Neuron (in vitro differentiated cells): ENCODE measurements around the gene LY86.
"Not testable (repeated sequence)": the region's sequence is repeated elsewhere in the genome, so short reads cannot be mapped to it uniquely, and the experiment has no call there.

Experiments
- H2AFZ ChIP-seq: one replicate; pipeline ENCODE4 v1.6.1; 2013; ENCODE audit warnings: low read depth, mild to moderate bottlenecking, inconsistent platforms, low read length, moderate library complexity
- H3K27me3 ChIP-seq: one replicate; pipeline ENCODE4 v1.6.1; 2013; ENCODE audit warnings: low read length; ENCODE audit not compliant: insufficient read depth
- H3K36me3 ChIP-seq: one replicate; pipeline ENCODE4 v1.6.1; 2013; ENCODE audit warnings: low read length; ENCODE audit not compliant: insufficient read depth
- H3K4me1 ChIP-seq: one replicate; pipeline ENCODE4 v1.6.1; 2013; ENCODE audit warnings: low read length; ENCODE audit not compliant: insufficient read depth
- H3K4me3 ChIP-seq: 2 replicates; pipeline ENCODE4 v1.5.1; 2013; ENCODE audit warnings: mild to moderate bottlenecking, low read length, moderate library complexity
- H3K9me3 ChIP-seq: one replicate; pipeline ENCODE4 v1.6.1; 2013; ENCODE audit warnings: low read length

LY86 gene

DNA sequence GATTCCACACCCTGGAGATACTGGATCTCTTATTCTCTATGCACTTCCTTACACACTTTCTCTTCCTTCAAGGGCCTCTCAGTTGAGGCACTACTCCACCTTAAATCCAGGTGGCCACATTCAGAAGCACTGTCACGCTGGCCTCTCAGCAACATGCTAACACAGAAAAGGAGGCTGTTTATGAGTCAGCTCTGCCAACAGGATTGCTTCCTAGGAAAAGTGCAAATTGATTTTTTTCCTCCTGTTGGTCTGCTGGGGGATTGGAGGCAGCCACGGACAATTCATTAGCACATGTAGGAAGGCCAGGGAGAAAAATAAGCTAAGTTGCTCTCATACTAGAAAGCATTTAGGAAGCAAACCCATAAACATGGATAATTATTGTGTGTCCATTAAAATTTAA is 20.9 kb downstream of the LY86 start:
- Histone ChIP-seq H3K36me3 (no peaks in the 10 kb centered on the region), H2AFZ (no peak overlapping the region), H3K9me3 (no peaks in the 10 kb centered on the region), H3K27me3 (no peaks in the 10 kb centered on the region), H3K4me1 (no peaks in the 10 kb centered on the region), H3K4me3 (no peak overlapping the region)

DNA sequence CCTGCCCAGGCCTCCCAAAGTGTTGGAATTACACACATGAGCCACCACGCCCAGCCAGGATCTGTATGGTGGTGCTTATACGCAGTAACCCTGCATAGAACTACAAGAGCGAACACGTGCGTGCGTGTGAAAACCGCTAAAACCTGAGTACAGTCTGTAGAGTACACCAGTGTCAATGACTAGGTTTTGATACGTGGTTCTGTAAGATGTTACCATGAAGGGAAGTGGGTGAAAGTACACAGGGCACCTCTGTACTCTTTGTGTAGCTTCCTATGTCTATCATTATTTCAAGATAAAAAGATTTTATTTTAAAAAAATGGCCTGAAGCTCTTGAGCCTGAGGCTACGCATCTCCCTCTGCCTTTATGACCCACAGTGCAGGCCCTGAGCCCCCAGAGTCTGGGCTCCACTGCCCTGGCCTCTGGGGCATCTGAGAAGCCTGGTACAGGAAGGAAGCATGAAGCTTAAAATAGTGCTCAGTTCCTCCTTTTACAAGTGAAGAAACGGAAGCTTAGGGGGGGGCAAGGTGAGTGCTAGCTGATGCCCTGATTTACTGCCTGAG is 21.6 kb downstream of the LY86 start:
- Histone ChIP-seq H3K27me3 (no peaks in the 10 kb centered on the region), H3K36me3 (no peaks in the 10 kb centered on the region), H2AFZ (no peak overlapping the region), H3K4me3 (no peak overlapping the region), H3K4me1 (no peaks in the 10 kb centered on the region), H3K9me3 (no peaks in the 10 kb centered on the region)

DNA sequence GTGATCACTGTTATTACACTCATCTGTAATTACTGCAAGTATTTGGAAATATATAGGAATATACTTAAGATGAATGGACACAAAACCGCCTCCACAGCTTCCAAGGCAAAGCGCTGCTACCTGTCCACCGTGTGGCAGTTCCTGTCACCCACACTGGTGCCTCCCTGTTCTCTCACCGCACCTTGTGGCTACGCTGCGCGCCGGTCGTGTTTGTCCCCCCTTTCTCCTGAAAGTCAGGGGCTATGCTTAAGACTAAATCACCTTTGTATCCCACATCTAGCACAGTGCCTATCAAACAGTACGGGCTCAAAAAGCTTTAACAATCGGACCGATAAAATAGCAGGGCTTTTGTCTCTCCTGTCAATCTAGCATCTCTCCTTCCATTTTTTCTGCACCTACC is 23.0 kb downstream of the LY86 start:
- H3K36me3 ChIP-seq, result no peaks in the 10 kb centered on the region
- no peaks in the 10 kb centered on the region for H3K9me3 ChIP-seq
- H3K4me1 ChIP-seq, result no peaks in the 10 kb centered on the region
- H3K4me3 ChIP-seq, result no peak overlapping the region
- H2AFZ ChIP-seq, result no peak overlapping the region
- H3K27me3 ChIP-seq, result no peaks in the 10 kb centered on the region

DNA sequence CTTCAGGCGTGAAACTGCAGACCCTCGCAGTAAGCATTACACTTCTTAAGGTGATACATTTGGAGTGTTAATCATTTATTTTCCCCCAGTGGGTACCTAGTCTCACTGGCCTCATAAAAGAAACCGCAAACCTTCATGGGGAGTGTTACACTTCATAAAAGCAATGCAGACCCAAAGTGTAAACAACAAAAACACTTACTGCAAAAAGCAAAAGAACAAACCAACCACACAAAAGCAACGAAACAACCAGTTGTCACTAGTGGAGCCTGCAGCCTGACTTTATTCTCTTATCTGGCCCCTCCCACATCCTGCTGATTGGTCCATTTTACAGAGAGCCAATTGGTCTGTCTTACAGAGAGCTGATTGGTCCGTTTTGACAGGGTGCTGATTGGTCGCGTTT is 23.8 kb downstream of the LY86 start:
- Histone ChIP-seq H3K4me1 (no peaks in the 10 kb centered on the region), H3K27me3 (no peaks in the 10 kb centered on the region), H3K36me3 (no peaks in the 10 kb centered on the region), H3K4me3 (no peak overlapping the region), H2AFZ (no peak overlapping the region), H3K9me3 (no peaks in the 10 kb centered on the region)

DNA sequence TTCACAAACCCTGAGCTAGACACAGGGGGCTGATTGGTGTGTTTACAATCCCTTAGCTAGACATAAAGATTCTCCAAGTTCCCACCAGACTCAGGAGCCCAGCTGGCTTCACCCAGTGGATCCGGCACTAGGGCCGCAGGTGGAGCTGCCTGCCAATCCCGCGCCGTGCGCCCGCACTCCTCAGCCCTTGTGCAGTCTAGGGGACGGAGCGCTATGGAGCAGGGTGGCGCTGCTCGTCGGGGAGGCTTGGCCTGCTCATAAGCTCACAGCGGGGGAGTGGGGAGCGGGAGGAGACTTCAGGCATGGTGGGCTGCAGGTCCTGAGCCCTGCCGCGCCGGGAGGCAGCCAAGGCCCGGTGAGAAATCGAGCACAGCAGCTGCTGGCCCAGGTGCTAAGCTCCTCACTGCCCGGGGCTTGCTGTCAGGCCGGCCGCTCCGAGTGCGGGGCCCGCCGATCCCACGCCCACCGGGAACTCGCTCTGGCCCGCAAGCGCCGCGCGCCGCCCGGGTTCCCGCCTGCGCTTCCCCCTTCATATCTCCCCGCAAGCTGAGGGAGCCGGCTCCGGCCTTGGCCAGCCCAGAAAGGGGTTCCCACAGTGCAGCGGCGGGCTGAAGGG is 24.7 kb downstream of the LY86 start:
- H3K9me3 ChIP-seq, result not testable (repeated sequence)

DNA sequence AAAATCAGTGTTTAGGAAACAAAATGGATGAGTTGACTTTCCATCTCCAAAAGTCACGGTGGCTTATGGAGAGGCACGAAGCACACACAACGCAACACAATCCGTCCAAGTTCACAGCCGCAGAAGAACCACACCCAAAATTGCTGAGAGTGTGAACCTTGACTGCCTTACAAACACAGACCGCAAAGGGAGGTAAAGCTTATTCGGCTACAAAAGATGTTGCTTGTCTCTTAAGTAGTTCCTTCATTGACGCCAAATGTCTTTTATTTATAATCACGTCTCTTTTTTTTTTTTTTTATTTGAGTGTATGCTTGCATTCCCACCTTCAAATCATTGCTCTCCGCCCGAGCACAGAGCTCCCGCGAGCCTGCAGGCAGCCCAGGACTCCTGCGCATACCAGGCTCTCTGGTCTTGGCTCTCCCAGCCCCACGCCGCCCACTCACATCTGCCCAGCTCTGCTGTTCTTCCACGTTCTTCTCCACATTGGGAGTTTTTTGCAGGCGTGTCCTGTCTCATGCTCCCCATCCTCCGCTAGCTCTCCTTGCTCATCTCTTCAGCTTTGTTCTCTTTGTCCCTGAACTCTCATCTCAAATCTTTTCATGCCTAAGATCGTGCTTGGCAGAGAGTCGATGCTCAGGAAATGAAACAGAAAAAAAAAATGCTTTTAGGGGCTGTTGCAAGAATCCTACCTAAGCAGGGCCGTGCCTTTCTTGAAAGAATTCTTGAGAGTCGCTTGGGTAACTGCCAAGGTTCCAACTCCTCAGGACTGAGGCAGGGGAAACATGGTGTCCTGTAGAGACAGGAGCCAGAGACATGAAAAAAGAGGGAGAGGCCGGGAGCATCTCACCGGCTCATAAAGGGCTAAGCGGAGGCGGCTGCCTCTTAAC is 25.8 kb downstream of the LY86 start:
- Histone ChIP-seq H3K9me3 (no peaks in the 10 kb centered on the region), H3K27me3 (no peaks in the 10 kb centered on the region), H3K4me3 (no peak overlapping the region), H3K4me1 (no peaks in the 10 kb centered on the region), H3K36me3 (no peaks in the 10 kb centered on the region), H2AFZ (no peak overlapping the region)

More for the DNA sequence above, 24.7 kb downstream of the LY86 start:
- H3K27me3 ChIP-seq, H3K4me1 ChIP-seq, H2AFZ ChIP-seq, H3K36me3 ChIP-seq, H3K4me3 ChIP-seq: not testable (repeated sequence)

DNA sequence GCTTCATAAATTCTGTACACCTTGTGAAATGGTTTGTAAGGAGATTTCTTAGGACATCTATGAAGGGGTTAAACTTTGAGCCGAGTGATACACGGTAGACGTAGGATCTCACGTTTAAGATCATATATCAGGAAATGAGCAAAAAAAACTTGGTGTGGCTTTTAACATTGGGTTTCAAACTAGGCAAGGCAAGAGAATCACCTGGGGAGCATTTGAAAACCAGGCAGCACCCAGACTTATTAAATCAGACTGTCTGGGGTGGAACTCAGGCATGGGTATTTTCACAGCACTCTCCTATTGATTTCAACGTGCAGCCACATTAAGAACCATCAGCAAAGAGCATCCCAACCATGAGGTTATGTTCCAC is 26.4 kb downstream of the LY86 start:
- Histone ChIP-seq H3K27me3 (no peaks in the 10 kb centered on the region), H3K9me3 (no peaks in the 10 kb centered on the region), H3K4me3 (no peak overlapping the region), H3K4me1 (no peaks in the 10 kb centered on the region), H3K36me3 (no peaks in the 10 kb centered on the region), H2AFZ (no peak overlapping the region)

DNA sequence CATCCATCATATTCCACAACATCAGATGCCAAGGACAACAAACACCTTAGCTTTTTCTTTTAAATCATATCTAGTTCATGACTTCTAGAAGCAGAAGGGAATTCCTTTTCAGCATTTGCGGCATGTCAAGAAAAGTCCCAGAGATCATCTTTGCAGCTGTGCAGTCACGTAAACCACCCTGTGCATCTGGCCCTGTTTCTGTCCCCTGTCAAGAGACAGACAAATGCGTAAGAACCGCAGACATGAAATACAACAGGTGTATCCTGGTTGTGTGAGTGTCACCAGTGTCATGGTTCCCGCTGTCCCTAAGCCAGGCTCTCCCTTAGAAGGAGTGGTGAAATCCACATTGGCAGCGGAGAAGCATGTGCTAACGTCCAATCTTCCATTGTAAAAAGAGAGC is 28.1 kb downstream of the LY86 start:
- Histone ChIP-seq H3K4me3 (no peak overlapping the region), H2AFZ (no peak overlapping the region), H3K36me3 (no peaks in the 10 kb centered on the region), H3K9me3 (no peaks in the 10 kb centered on the region), H3K27me3 (no peaks in the 10 kb centered on the region), H3K4me1 (no peaks in the 10 kb centered on the region)

DNA sequence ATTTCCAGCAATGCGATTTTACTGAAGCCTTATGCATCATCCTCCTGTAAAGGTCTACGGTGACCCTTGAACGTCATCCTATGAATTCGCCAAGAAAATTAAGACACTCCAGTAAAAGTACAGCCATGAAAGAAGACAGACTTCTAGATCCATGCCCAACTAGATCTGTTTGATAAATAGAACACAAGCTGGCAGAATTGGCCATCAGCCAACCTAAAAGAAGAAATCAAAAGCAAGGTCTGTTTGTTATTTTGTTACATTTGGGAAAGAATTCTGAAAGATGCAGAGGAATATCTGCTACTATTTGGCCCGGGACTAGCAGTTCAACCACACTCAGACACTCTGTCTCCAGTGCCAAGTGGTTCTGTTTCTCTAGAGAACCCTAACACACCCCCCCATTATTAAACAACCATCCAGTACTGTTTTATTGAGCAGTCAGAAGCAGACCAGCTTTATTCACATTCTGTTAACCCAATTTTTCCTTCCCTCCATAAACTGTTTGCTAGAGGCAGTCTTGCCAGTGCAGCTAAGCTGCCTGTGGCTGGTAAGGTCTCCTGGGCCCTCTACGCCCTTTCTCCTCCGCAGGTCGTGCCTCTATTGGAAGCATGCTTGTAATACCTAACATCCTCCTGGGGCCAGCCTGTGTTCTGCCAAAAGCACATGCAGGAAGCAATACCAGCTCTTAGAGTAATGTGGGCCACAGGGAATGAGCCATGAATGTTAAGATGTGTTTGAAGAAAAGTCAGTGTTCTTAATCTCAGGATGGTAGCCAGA is 30.7 kb downstream of the LY86 start:
- H3K4me3 ChIP-seq, result no peak overlapping the region
- H3K9me3 ChIP-seq, result no peaks in the 10 kb centered on the region
- H3K4me1 ChIP-seq, result no peaks in the 10 kb centered on the region
- H3K36me3 ChIP-seq, result no peaks in the 10 kb centered on the region
- no peak overlapping the region for H2AFZ ChIP-seq
- no peaks in the 10 kb centered on the region for H3K27me3 ChIP-seq

DNA sequence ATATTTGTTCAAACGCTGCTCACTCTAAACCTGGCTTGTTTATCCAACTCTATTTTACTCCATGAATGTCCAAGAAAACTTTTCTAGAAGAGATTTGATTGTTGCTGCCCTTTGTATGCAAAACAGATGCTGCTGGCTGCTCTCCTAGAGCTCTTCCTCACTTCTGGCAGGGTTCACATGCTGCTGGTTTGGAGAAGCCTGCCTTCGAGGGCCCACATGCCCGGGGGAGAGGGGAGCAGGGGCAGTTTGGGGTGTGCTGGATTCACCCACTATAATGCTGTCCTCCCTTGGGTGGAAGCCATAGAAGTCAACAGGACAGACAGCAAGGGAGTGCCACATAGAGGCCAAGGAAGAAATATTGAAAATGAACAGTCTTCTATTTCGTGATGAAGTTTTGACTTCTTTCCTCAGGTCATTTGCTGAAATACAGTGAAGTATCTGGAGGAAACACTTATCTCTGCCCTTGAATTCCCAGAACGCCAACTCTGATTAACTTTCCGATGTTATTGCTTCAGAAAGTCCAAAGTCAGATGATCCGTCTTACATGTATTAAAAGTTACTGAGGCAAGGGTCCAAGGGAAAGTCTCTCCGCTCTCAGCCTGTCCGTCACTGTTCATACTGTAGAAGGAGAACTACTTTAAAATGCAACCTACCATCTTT is 32.4 kb downstream of the LY86 start:
- no peaks in the 10 kb centered on the region for H3K27me3 ChIP-seq
- no peaks in the 10 kb centered on the region for H3K36me3 ChIP-seq
- no peak overlapping the region for H2AFZ ChIP-seq
- no peak overlapping the region for H3K4me3 ChIP-seq
- no peaks in the 10 kb centered on the region for H3K4me1 ChIP-seq
- no peaks in the 10 kb centered on the region for H3K9me3 ChIP-seq

DNA sequence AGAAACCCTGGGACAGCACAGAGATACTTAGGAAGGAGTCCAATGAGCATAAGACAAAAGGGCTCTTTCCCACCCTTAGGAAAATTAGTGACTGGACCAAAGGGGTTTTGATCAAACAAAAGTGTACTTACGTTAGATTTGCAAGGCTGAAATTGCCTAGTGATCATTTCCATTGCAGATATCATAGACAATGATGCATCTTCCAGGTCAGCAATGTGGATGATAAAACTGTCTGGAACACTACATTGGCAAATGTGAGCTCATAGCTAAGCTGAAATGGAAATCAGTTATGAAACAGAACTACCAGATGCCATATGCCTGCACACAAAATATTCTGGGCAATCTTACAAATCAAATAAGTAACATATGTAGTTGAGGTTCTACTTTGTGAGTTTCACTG is 34.0 kb downstream of the LY86 start:
- Histone ChIP-seq H3K4me3 (no peak overlapping the region), H3K4me1 (no peaks in the 10 kb centered on the region), H3K9me3 (no peaks in the 10 kb centered on the region), H3K27me3 (no peaks in the 10 kb centered on the region), H3K36me3 (no peaks in the 10 kb centered on the region), H2AFZ (no peak overlapping the region)

DNA sequence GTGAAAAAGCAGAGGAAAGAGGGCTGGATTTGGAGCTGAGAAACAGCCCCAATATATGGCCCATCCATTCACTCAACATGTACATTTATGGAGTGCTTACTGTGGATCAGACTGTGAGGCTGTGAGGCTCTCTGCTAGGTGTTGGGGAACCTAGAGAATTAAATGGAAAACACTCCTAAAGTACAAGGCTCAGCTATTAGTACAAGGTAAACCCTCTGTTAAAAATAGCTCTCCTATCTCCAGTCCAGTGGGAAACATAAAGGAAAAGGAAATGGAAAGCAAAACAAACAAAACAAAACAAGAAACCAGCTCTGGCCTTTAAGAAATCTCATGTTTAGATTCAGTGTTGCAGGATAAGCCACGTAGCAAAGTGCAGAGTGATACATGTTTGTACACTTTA is 35.0 kb downstream of the LY86 start:
- Histone ChIP-seq H3K4me3 (no peak overlapping the region), H3K4me1 (no peaks in the 10 kb centered on the region), H3K36me3 (no peaks in the 10 kb centered on the region), H3K9me3 (no peaks in the 10 kb centered on the region), H3K27me3 (no peaks in the 10 kb centered on the region), H2AFZ (no peak overlapping the region)
